Measurements from ENCODE around the gene PLCH1.

The PLCH1 gene

DNA sequence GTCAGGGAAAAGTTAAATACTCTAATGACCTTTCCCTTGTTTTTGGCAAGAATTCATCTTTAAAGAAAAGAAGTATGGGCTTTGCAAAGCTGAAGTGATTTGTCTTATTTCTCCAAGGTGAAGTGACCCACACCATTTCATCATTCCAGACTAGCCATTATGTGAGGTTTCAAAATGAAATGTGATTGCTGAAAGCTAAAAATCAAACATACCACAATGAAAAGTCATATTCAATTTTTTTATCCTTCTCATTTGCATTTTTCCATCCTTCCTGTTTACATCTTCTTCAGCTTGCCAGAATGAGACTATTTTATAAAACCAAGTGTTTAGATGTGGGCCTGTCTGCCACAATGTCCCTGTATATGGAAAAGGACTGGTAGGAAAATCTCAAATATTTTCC, 309.1 kb downstream of the PLCH1 start:
- H3K4me1 ChIP-seq: no peaks in the 10 kb centered on the region
- no peaks in the 10 kb centered on the region for H3K27me3 ChIP-seq
- TF ChIP-seq, protein P1, sequence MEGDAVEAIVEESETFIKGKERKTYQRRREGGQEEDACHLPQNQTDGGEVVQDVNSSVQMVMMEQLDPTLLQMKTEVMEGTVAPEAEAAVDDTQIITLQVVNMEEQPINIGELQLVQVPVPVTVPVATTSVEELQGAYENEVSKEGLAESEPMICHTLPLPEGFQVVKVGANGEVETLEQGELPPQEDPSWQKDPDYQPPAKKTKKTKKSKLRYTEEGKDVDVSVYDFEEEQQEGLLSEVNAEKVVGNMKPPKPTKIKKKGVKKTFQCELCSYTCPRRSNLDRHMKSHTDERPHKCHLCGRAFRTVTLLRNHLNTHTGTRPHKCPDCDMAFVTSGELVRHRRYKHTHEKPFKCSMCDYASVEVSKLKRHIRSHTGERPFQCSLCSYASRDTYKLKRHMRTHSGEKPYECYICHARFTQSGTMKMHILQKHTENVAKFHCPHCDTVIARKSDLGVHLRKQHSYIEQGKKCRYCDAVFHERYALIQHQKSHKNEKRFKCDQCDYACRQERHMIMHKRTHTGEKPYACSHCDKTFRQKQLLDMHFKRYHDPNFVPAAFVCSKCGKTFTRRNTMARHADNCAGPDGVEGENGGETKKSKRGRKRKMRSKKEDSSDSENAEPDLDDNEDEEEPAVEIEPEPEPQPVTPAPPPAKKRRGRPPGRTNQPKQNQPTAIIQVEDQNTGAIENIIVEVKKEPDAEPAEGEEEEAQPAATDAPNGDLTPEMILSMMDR (IDR thresholded peaks at IDR 0.05; ENCODE audit: low read depth, low read length): no peak
- H3K36me3 ChIP-seq: no peaks in the 10 kb centered on the region
- no peak for DNase-seq
- no peaks in the 10 kb centered on the region for H3K9me3 ChIP-seq
- H3K4me3 ChIP-seq (ENCODE audit: low read depth, low read length): no peak overlapping the region

DNA sequence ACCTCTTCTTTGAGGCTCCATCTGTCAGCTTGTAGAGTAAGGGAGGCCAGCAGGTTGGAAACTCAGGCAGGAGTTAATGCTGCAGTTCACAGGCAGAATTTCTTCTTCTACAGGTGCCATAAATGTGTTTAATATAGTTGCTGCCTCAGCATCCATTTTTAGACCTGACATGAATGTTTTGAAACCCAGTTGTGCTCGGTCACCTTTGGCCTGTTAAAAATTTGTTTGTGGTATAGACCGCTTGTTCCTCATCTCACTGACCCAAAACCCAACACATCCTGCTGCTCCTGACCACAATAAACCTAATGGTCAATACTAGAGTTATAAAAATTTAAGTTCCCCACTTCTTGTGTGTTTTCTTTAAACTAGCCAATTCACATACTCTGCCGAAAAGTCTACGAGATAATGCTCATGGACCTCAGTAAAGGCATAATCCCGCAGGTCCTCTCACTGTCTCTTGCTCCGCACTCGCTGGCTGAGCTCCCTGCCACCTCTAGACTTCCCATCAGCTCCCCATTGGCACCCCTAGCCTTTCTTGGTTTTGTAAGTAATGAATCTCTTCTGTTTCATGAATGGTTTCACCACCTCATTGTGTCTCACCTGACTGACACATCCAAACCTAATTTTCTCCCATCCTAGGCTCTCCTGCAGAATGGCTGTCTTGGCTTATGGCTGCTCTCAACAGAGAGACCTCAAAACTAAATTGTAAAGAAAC, 312.9 kb downstream of the PLCH1 start:
- no peak for DNase-seq
- Histone ChIP-seq H3K36me3 (no peaks in the 10 kb centered on the region), H3K4me1 (no peaks in the 10 kb centered on the region), H3K4me3 (ENCODE audit: low read depth, low read length) (no peak overlapping the region), H3K9me3 (no peaks in the 10 kb centered on the region), H3K27me3 (no peaks in the 10 kb centered on the region)
- TF ChIP-seq, protein P1 (IDR thresholded peaks at IDR 0.05; ENCODE audit: low read depth, low read length): no peak

DNA sequence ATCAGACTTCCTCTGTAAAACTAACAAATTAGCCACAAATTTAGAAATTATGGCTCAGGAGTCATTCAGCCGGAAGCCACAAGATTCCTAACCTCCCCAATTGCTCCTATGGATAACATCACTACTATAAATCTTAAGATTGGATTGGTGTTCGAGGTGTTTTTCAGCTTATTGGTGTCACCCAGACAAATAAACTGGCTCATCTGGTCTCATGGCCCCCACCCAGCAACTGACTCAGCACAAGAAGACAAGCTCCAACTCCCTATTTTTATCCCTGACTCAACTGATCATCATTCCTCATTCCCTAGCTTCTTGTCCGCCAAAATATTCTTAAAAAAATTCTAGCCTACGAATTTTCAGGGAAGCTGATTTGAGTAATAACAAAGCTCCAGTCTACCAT, 316.3 kb downstream of the PLCH1 start:
- no peak for DNase-seq
- Histone ChIP-seq H3K9me3 (no peaks in the 10 kb centered on the region), H3K36me3 (no peaks in the 10 kb centered on the region), H3K4me1 (no peaks in the 10 kb centered on the region), H3K4me3 (ENCODE audit: low read depth, low read length) (no peak overlapping the region), H3K27me3 (no peaks in the 10 kb centered on the region)
- TF ChIP-seq, protein P1 (IDR thresholded peaks at IDR 0.05; ENCODE audit: low read depth, low read length): no peak

DNA sequence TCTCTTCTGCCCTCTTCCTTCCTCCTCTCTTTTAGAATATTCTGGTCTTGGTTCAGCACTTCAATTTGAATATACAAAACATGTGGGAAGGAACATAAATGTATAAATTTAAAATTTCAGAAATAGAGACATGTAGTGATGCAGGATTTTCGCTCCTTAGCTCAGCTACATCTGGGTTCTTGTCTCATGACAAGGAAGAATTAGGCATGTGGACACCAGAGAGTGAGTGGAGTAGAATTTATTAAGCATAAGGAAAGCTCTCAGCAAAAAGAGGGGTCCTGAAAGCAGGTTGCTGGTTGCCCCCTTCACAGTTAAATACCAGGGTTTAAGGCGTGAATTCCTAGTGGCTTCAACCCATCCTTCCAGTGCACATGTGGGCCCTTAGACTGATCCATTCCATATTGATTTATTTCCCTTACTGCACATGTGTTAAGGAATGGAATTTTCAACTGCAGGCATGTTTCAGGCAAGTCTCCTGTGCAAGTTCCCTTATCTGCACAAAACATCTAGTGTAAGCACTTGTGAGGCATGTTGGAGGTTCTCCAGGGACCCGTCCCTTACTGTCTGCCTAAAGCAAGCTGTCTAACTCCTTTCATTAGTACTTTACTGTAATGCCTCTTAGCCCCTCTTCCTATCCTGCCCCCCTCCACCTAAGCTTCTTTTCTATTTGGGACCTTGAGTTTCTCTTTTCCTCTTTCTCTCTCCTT, 318.2 kb downstream of the PLCH1 start:
- Histone ChIP-seq H3K4me3 (ENCODE audit: low read depth, low read length) (no peak overlapping the region), H3K36me3 (no peaks in the 10 kb centered on the region), H3K9me3 (no peaks in the 10 kb centered on the region), H3K4me1 (no peaks in the 10 kb centered on the region), H3K27me3 (no peaks in the 10 kb centered on the region)
- DNase-seq: no peak
- TF ChIP-seq, protein P1 (IDR thresholded peaks at IDR 0.05; ENCODE audit: low read depth, low read length): no peak

DNA sequence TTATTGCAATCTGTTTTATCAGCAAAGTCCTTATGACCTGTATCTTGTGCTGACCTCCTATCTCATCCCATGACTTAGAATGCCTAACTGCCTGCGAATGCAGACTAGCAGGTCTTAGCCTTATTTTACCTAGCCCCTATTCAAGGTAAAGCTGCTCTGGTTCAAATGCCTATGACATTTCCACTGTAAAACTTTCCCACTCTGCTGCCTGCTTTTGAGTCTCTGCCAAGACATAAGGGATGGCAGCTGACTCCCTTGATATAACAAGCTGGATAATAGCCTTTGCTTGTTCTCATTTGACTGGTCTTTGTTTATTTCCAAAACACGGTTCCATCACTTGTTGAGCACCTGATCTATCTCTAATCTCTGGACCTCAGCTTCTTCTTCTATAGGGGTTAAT, 319.5 kb downstream of the PLCH1 start:
- Histone ChIP-seq H3K9me3 (no peaks in the 10 kb centered on the region), H3K36me3 (no peaks in the 10 kb centered on the region), H3K27me3 (no peaks in the 10 kb centered on the region), H3K4me3 (ENCODE audit: low read depth, low read length) (no peak overlapping the region), H3K4me1 (no peaks in the 10 kb centered on the region)
- DNase-seq: no peak
- TF ChIP-seq, protein P1 (IDR thresholded peaks at IDR 0.05; ENCODE audit: low read depth, low read length): no peak

DNA sequence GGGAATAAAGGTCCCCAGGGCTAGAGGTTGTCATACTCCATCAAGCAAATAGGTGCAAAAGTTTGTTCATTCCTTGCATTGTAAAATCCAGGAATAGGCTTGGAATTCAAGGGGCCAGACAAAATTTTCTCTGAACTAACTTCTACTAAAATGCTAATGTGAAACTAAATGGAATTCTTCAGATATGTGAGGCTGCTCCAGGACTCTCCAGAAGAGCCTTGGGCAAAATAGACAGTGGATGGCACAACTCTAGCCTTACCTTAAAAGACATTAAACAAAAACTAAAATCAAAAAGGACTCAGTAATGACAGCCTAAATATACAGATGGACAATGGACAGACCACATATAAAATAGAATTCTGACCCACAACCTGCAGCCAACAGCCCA, 320.6 kb downstream of the PLCH1 start:
- H3K4me3 ChIP-seq (ENCODE audit: low read depth, low read length): no peak overlapping the region
- H3K4me1 ChIP-seq: no peaks in the 10 kb centered on the region
- H3K27me3 ChIP-seq: no peaks in the 10 kb centered on the region
- no peak for DNase-seq
- H3K36me3 ChIP-seq: no peaks in the 10 kb centered on the region
- H3K9me3 ChIP-seq: no peaks in the 10 kb centered on the region
- TF ChIP-seq, protein P1 (IDR thresholded peaks at IDR 0.05; ENCODE audit: low read depth, low read length): no peak

All from BE2C (cell line).